H1 (cell line): ENCODE data around the gene LHX2. TPM values are rescaled to one million over a fixed set of nuclear protein-coding genes. Genes with fewer than 3 reads are reported as not detected.

ENCODE experiments used
- CTBP2 ChIP-seq: IDR thresholded peaks from 2 replicates; pipeline ENCODE4 v1.7.0; 2011; ENCODE audit warnings: borderline replicate concordance, mild to moderate bottlenecking, moderate library complexity, mixed read lengths, low read length; ENCODE audit not compliant: insufficient read depth, insufficient read length
- HDAC6 ChIP-seq: IDR thresholded peaks from one replicate; pipeline ENCODE4 v1.7.1; 2012; ENCODE audit warnings: low read depth, mild to moderate bottlenecking, inconsistent platforms, low read length, moderate library complexity
- SP2 ChIP-seq: IDR thresholded peaks from 2 replicates; pipeline ENCODE4 v1.6.1; 2012; ENCODE audit warnings: mild to moderate bottlenecking, low read length, inconsistent platforms
- polyA plus RNA-seq, 7 experiments: library from polyadenylated mRNA; depleted of rRNA in 3 of 7; stranded (reverse) in 5 of 7; unstranded in 2 of 7; fragments of >200 nt in 5 of 7; fragments of 200-250 nt in 2 of 7; gene quantifications; 1 replicate in 5 of 7; 2 replicates in 1 of 7; 4 replicates in 1 of 7; pipeline versions ENCODE4 v1.2.1 to v1.2.3, GENCODE V29; 2011 to 2013; ENCODE audit warnings: missing spikeins in 2 of 7, mixed read lengths in 2 of 7
- total RNA-seq: library from RNA; stranded (reverse); fragmentation: NEBNext Ultra II Directional; extraction: Animal tissue kit (Norgen Biotek cat#: 25700); gene quantifications from 2 replicates; pipeline ENCODE4 v1.2.1, GENCODE V29; 2021

The LHX2 gene
- total and polyA plus RNA-seq, 2 of the 8 experiments (the other 6 are each of a cell fraction or from before 2014, with no cell fraction given): 0.11 to 0.86 TPM

- TF ChIP-seq SP2 (no peak), HDAC6 (no peak), CTBP2 (no peak)
These were observed at the start of gene LHX2 (continued) for GRCh38 chr9:124011460-124012301.
